ENCODE measurements around the gene TAGLN3.
A peak's percentile ranks its signal among the peaks of the same experiment; 100 is the strongest.

The TAGLN3 gene

DNA sequence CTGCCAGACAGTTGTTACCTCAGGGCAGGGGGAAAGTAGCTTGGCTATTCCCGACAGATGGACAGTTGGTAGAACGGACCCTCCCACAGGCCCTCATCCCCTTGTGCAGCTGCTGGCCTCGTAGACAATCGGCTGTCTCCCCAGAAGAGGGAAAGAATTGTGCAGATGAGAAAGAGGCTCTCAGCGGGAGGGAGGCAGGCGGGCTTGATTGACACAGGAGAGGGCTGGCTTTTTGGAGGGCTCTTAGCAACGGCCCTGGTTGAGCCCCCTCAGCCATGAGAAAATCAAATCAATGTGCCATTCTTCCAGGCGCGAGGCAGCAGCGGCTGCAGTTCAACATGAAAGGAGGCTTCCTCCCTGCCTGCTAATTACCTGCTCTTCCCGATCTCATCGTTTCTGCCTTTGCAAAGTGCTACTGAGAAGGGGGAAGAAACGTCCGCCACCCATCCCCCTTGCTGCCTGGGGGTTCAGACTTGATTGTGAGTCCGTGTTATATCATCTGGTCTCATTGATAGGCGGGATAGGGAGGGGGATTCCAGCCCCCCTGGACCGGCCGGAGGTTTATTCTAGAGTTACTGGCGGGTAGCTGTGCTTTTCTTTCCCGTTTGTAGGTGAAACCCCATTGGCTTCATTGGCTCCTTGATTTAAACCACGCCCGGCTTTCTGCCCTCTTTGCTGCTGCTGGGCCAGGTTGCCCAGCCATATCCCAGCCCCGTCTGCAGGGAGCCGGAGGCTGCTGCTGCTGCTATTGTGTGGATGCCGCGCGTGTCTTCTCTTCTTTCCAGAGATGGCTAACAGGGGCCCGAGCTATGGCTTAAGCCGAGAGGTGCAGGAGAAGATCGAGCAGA lies at the start of gene TAGLN3:
TSS of gene TAGLN3 (plus strand) at position 287 of the 848 bp plus-strand sequence. CDS start at position 788, 501 bp downstream.
- peak in 44 of 56 donors; percentile 12 to 80 (median 44) for DNase-seq

DNA sequence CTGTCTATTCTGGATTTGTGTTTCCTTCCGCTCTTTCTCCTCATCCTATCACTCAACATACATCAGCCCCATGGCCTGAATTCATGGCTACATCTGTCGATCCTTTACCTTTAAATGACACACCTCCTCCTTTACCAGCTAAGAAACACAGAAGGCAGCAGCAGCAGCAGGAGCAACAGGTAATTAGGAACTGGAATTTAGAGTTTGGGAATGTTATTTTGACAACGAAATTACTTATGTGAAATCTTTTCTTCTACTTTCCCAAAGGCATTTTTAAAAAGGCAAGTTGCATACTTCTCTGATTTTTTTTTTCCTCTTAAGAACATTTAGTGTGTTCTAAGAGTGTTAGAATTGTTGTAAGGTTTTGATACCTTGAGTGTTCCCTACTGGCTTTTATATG lies 49.0 kb upstream of the TAGLN3 start:
- DNase-seq, result no peak

DNA sequence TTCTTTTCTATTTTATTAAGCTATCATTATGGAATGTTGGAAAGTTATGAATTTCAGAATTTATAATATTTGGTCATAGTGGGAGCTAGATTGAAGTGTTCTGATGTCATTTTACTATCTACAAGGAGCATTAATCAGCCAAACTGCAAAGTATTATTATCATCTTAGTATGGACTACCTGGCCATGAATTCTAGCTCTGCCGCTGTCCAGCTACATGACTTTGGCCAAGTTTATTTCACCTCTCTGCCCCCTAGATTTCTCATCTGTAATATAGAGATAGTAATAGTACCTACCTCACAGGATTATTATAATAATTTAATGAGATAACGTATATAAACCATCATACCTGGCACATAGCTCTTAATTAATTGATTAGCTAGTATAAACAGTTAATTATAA lies 47.7 kb upstream of the TAGLN3 start:
- DNase-seq, result no peak

DNA sequence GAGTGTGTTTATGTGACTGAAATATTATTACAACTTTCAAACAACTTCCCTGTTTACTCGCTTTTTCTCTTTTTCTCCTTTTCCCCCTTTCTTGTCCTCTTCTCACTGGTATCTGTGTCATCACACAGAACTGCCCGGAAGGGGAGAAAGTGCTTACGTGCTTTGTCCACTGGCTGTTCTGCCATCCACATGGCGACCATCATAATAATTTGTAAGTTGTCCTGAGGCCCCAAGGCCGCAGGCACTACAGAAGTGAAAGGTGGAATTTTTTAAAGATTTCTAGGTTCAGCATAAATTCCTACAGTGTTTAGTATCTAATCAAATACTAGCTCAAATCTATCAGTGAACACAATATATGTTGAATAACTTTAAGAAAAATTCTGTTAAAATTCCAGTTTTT lies 46.6 kb upstream of the TAGLN3 start:
- DNase-seq, result no peak

DNA sequence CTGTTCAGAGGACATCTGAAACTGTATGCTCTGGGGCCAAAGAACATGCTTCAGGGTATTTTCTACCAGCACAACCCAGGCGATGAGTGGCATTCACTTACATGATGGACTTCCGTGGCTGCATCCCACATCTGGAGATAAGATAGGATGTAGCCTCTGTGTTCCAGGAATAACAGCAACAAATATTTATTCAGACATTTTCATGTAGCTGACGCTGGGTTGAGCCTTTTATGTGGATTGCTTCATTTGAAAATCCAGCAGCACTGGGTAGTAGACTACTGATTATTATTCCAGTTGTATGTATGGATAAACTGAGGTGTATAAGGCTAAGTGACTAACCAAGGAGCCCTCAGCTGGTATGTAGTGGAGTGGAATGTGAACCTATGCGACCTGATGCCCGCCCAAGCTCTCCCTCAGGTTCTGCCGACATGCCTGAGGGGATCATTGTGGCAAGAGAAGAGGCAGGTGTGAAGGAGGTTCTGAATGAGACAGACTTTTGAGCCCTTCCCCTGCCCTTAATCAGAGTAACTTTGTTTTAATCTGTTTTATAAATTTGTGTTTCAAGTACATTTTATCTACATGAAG lies 45.8 kb upstream of the TAGLN3 start:
- DNase-seq, result no peak

DNA sequence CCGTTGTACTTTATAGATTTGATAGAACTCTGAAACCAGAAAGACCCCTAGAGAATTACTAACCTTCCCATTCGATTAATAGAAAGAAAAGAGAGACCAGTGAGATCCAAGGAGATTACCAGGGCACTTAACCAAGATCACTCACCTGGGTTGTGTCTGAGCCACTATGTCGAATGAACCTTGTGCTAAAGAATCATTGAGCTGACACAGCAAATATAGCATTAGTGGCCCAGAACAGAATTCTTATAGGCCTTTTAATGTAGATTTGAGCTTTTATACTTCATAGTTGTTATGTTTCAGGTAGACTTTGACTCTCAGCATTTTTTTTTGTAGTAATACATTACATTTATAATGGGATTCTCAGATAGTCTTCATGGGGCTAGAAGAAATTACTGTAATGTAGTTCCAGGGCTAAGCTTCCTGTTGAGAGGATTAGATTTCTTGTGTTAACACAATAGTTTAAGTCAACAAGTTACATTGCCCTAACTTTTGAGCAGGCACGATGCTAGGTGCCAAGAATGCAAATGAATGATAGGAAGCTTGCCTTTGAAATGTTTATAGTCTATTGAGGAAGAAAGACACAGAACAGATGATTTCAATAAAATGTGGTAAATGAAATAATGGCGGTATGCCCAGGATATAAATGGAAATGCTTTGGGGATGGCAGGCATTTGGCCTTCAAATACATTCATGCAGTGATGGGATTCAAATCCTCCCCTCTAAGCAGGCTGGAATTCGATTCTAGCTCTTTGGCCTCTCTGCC lies 44.3 kb upstream of the TAGLN3 start:
- no peak for DNase-seq

DNA sequence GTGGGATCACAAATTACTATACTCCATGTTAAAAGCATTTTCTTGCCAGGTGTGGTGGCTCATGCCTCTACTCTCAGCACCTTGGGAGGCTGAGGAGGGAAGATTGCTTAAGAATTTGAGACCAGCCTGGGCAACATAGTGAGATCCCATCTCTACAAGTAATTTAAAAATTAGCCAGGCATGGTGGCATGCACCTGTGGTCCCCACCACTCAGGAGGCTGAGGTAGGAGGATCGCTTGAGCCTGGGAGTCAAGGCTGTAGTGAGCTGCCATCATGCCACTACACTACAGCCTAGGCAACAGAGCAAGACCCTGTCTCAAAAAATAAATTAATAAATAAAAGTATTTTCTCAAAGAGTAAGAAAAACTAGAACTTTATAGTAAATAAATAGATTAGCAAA lies 42.8 kb upstream of the TAGLN3 start:
- no peak for DNase-seq

DNA sequence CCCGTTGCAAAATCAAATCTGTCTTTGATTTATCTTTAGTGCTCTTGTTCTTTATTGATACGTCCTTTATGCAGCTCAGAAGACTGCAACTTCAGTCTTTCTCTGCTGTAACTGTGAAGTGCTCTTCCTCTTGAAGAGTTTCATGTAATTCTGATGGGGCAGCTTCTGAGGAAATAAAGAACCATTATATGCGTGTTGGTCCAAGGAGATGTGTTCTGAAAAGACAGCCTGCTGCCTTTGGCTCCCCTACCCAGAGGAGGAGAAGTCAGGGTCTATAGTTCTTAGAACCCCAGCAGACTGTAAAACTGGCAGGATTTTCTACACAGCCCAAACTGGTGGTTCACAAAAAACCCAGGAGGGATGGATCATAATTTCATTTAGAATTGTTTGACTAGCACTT lies 42.3 kb upstream of the TAGLN3 start:
- DNase-seq, result no peak

DNA sequence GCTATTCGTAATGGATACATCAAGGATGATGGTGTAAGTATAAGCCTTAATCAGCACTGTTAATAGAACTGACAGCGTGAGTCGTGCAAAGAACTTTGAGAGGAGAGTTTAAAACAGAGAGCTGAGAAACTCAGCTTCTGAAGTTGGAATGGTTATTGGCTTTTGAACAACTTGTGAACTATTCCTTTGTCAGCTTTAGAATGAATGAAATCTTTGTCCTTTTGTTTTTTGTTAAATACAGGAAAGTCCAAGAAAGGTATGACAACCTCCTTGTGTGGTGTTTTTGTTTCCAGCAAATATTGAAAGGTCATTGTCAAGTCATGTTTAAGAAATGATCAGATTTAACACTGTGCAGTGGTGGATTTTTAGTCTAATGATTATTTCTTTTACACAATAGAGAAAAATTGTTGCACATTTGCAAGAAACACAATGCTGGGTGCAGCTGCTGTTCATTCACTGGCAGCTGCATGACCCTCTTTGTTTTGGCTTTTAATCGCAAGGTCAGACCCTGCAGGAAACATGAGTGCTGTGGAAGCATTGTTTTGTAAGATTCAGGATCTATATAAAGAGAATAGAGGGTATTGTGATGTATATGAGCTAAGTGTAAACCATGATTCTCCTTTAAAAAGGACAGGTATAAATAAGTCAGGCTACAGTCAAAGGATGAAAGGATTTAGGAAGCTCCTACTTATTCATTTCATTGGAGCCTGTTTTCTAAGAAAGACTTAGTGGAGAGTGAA lies 41.6 kb upstream of the TAGLN3 start:
- no peak for DNase-seq

DNA sequence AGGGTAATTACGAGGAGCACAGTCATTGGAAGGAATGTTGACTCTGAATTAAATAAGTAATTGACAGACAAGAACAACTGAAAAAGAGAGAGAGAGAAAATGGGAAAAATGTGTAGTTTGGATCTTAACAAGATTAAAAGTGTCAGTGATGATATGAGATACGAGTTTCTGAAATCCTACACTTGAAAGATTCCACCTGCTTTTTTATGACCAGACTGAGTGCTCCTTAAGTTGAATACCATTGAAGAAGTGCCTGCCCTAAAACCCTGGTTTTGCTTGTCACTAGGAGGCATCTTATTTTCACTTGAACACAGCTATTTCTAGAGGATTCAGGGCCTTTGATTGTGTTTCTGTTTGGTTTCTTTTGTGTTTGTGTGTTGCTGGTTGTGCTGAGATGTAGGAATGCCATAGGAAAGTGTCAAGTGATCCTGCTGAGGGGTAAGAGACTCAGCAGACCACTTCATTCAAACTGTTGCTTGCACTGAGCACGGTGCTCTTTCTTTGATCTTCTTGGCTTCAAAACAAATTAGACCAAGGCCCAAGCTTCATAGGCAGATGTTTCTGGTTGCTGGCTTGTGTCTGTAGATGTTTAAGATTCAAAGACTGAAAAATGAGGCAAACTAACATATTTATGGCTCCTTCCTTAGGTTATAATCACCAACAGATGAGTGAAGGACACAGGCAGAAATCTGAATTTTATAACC lies 37.1 kb upstream of the TAGLN3 start:
- DNase-seq, result no peak

DNA sequence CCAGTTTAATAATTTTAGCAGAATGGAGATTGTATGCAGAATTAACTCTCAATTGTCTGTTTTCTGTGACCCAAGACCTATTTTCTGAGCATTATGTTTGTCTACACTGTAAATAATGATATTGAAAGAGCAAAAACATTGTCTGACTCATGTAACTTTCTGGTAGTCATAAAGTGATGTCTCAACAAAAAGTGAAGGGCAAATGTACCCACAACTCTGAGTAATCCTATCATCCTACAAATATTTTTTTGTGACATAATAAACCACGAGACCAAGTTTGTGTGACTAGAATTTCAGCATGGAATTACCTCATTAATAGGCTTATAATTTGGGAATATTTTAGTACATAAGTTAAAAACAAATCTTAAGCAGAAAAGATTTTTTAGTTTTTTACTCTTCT lies 35.3 kb upstream of the TAGLN3 start:
- DNase-seq, result no peak

DNA sequence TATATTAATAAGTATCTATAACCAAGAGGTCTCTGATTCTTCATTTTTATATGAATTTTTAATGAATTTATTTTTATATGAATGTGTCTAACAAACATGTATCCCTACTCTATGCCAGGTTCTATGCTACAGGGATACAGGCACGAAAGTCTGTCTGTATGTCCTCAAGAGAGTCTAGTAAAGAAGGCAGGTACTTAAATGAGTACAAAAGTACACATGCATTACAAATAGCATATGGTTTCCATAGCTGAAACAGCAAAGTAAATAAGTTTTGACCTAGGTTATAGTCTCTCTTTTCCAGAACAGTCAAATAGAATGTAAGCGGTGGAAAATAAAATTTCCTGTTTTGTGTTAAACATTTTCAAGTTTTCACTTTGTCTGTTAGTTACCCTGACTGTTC lies 33.2 kb upstream of the TAGLN3 start:
- DNase-seq, result no peak

DNA sequence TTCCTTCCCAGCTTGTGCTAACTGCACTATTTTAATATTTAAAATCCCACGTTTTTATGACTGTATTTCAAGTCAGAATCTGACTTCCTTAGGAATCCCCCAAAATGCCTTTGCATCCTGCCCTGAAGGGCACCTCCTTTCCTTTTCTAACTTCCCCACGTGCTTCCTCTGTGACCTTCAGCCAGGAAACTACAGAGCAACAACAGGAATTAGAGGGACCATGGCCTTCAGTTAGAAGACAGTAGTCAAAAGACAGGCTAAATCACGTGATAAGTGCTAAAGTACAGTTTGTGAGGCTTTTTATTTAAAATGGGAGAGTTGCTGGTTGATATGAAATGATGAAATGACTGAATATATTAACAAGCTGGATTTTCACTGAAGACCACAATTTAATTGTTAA lies 31.7 kb upstream of the TAGLN3 start:
- no peak for DNase-seq

DNA sequence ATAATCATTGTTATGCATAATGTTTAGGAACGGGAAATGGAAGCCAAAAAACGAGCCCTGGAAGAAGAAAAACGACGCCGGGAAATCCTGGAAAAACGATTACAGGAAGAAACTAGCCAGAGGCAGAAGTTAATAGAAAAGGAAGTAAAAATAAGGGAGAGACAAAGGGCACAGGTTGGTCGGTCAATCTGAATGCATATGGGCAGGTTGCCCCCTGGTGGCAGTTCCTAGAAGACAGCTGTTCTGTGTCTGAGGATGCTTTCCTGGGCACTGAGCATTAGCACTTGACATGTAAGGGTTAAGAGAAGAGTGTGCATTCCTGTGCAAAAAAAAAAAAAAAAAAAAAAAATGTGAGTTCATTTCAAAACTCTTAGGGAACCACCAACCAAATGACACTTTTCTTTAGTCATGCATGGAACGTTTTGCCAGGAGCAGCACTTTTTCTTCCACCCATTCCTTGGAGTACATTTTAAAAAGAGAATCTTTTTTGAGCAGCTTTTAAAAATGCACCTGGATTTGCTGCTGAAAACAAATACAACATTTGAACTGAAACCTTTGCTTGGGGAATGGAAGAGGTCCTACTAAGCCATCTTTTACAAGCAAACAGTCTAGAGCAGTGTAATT lies 31.0 kb upstream of the TAGLN3 start:
- peak in 53 of 56 donors; percentile 3 to 93 (median 47) for DNase-seq

DNA sequence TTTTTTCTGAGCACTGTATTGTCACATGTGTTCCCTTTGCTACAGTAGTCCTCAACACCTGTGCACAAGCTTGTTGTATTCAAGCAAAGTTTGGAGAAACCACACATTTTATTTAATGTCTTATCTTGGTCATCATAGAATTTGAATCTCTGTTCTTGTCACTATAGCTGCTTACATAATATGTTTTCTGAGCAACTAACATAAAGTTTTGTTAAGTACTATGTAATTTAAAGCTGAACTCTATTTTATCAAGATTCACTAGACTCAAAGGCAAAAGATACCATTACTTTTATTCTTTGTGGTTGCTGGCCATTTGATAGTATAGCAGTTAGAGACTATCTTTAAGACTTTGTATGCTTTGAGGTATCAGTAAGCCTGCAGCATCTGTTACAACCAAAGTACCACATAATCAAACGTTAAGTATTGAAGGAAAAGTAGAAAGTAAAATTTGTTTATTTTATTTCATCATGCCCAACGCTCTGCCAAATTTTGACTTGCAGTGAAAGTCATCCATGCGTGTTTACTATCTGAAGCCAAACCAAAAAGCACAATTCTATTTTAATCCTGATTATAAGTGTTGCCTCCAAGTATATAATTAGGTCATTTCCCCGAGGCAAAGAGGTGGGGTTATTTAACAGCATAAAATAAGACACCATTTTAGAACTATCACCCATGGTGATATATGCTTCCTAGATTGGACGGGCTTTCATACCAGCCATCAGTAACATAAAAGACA lies 30.2 kb upstream of the TAGLN3 start:
- no peak for DNase-seq

DNA sequence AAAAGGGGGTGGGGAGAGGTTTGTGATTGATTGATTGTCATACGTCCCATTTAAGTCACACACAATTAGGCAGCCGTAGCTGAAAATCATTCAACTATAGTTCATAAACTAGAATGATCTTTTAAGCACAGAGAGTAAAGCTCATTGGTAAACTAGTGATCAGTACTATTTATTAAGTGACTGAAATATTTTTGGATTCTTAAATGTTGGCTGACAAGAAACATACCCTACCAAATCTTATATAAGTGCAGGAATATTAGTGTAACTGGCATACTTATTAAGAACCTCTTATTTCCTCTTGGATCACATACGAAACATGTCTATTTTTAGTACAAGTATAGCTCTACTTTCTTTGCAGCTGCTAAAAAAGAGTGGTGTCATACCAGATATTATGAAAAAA lies 28.3 kb upstream of the TAGLN3 start:
- no peak for DNase-seq

DNA sequence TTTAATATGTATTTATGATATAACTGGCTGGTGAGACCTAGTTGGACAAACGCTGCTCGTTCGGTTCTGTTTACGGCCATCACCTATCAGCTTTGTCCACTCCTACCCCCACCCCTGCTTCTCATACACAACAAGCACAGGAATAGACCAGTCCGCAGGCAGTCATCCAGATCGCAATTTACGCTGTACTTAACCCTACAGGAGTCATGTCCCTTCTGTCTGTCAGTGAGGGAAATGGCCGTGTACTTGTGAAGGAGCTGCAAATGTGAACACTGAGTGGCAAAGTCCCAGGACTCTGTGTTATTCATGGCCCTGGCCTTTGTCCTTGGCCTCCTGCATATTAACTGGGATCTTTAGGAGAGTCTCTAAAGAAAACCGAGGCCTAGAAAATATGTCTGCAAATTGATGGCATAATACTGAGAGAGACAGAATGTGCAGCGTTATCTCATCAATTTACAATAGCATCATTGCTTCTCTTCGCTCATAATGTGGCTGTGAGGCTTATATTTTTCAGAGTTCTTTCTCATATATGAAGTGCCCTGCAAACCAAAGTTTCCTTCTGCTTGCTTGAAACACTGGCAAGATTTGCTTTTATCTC lies 27.1 kb upstream of the TAGLN3 start:
- no peak for DNase-seq

DNA sequence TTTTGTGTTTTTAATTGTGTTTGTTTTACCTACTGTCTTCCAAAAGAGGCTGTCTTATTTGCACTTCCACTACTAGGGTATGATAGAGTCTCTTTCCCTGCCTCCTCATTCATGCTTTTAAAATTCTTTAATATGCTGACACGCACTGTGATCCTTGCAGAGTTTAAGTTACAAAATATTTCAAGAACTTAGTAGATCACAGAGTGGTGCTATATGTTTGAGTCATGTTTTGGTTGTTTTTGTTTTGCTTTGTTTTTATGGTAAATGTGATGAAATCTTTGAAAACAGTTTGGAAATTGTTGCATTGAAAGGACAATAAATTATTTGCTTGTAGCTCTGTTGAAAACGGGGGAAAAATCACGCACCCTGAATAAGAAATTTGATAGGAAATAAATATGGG lies 25.8 kb upstream of the TAGLN3 start:
- DNase-seq, result no peak

DNA sequence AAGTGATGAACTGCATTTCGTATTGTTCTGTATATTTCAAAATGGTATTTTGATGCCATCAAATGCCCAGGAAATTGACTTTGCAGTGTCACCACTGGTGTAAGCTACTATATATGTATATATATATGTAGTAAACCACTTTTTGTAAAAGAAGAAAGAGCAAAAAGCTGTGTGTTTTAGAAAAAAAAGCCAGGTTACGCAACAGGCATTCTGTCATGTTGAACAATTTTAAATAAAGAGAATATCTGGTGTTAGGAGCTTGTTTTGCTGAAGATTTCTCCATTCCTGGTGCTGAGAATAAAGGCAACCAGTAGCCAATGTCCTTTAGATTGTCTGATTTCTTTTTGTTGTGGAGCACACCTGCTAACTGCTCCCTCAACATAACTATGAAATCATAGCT lies 23.6 kb upstream of the TAGLN3 start:
- DNase-seq, result no peak

Data from amygdala (tissue), 56 donors.